Mucosa of descending colon (tissue), 3 donors: ENCODE measurements around the gene MT4. TPM values are rescaled to one million over a fixed set of nuclear protein-coding genes. Genes with fewer than 3 reads are reported as not detected.
A peak's percentile ranks its signal among the peaks of the same experiment; 100 is the strongest.

Source experiments
- ATAC-seq: fragments of 200-7000 bp; cut with Tn5 transposase; one replicate; pipeline ENCODE4 v1.9.1; 2020; ENCODE audit warnings: mild to moderate bottlenecking, moderate library complexity
- DNase-seq, 3 donors: peaks; one replicate each; pipeline ENCODE4 v3.0.0-alpha.2; 2020
- H3K36me3 ChIP-seq: fragments of 200-600 bp; one replicate; pipeline ENCODE4 v1.8.0; 2021; ENCODE audit warnings: low read depth, mild to moderate bottlenecking
- H3K4me1 ChIP-seq: fragments of 200-600 bp; one replicate; pipeline ENCODE4 v1.8.0; 2021; ENCODE audit warnings: low read depth, mild to moderate bottlenecking
- H3K4me3 ChIP-seq: fragments of 200-600 bp; one replicate; pipeline ENCODE4 v1.8.0; 2021; ENCODE audit warnings: mild to moderate bottlenecking
- H3K9me3 ChIP-seq: fragments of 200-600 bp; one replicate; pipeline ENCODE4 v1.8.0; 2021; ENCODE audit warnings: mild to moderate bottlenecking
- intact Hi-C, 2 donors: fragments of 100-400 bp; cut with DNase I in 1 of 2; cut with micrococcal nuclease in 1 of 2; formaldehyde crosslinking; loops; one replicate each; pipeline versions ENCODE4 v1.11.0 to v1.11.1; 2022; cut with DNase I, micrococcal nuclease
- total RNA-seq, 3 donors: library from RNA; stranded (reverse); fragmentation: NEBNext Ultra II Directional in 2 of 3; extraction: Animal tissue kit (Norgen Biotek cat#: 25700) in 2 of 3; gene quantifications; one replicate each; pipeline versions ENCODE4 v1.2.1 to v1.2.4, GENCODE V29; 2021 to 2023
- TF ChIP-seq, protein P1 (sequence below): fragments of 200-600 bp; IDR thresholded peaks from one replicate; pipeline ENCODE4 v1.8.0; 2022; ENCODE audit warnings: antibody characterized with exemption, mild to moderate bottlenecking
- donor health status: DM: no; HTN: no; CAD: no; lungs with moderate emphysema.
- donor health status: DM: no; HTN: no; CAD: no.
- donor health status: DM: no; HTN: yes; CAD: no.

The MT4 gene
- total RNA-seq, 3 donors from 2014 or later, result not detected

DNA sequence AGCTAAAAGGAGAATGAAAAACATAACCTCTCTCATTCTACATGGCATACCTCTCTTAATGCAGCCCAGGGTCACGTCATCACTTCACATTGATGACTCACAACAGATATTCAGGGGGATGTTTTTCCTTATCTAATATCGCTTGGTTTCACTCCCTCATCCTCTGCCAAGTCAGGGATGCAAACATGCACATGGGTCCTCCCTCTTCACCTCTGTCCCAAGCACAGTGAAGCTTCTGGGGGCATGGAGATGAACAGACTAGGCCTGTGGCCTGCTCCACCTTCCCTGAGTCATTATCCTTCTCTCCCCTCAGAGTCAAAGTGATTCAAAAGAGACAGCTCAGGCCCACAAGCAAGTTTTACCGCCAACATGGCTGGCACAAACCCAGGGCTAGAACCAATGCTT, 41.2 kb downstream of the MT4 start:
- H3K4me3 ChIP-seq, result no peak overlapping the region
- intact Hi-C loops, result loop anchor here in 1 of 2 donors (10.0 kb wide), 1 partner anchor 91 kb away; no protein-coding TSS in a partner anchor
- DNase-seq, result peak in 1 of 3 donors; percentile 43
- ATAC-seq, result no peak
- H3K4me1 ChIP-seq, result peaks cover 20% of the 10 kb centered on the region
- H3K9me3 ChIP-seq, result no peaks in the 10 kb centered on the region
- TF ChIP-seq, protein P1, sequence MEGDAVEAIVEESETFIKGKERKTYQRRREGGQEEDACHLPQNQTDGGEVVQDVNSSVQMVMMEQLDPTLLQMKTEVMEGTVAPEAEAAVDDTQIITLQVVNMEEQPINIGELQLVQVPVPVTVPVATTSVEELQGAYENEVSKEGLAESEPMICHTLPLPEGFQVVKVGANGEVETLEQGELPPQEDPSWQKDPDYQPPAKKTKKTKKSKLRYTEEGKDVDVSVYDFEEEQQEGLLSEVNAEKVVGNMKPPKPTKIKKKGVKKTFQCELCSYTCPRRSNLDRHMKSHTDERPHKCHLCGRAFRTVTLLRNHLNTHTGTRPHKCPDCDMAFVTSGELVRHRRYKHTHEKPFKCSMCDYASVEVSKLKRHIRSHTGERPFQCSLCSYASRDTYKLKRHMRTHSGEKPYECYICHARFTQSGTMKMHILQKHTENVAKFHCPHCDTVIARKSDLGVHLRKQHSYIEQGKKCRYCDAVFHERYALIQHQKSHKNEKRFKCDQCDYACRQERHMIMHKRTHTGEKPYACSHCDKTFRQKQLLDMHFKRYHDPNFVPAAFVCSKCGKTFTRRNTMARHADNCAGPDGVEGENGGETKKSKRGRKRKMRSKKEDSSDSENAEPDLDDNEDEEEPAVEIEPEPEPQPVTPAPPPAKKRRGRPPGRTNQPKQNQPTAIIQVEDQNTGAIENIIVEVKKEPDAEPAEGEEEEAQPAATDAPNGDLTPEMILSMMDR, result no peak
- H3K36me3 ChIP-seq, result no peaks in the 10 kb centered on the region

DNA sequence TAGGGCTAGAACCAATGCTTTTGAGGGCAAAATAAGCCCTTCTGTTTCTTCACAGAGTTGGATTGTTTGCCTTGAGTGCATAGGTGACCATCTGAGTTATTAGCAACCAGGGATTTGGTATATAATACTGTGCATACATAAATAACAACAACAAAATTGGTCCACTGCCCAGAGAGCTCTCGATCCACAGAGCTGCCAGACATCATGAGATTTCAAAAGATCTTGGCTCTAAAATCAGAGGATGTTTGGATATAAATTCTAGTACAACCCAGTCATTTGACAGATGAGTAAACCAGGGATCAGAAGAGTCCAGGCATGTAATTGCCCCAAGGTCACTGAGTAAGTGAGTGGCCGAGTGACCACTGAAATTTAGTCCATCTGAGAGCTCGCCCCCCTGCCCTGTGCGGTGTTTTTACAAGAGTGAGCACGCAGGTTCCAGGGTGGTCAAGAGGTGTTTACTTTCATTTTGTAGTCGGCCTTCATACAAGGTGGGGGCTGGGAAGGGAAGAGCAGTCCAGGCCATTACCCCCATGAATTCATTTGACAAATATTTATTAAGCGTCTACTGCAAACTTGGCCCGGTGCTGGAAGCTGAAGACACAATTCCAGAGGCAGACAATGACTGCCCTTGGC, 41.7 kb downstream of the MT4 start:
- Histone ChIP-seq H3K4me3 (no peak overlapping the region), H3K9me3 (no peaks in the 10 kb centered on the region), H3K4me1 (peaks cover 20% of the 10 kb centered on the region), H3K36me3 (no peaks in the 10 kb centered on the region)
- ATAC-seq (no peak), DNase-seq (peak in 1 of 3 donors; percentile 35)
- TF ChIP-seq, protein P1, result no peak
- intact Hi-C loops, result loop anchor here in 1 of 2 donors (10.0 kb wide), 1 partner anchor 92 kb away; no protein-coding TSS in a partner anchor

DNA sequence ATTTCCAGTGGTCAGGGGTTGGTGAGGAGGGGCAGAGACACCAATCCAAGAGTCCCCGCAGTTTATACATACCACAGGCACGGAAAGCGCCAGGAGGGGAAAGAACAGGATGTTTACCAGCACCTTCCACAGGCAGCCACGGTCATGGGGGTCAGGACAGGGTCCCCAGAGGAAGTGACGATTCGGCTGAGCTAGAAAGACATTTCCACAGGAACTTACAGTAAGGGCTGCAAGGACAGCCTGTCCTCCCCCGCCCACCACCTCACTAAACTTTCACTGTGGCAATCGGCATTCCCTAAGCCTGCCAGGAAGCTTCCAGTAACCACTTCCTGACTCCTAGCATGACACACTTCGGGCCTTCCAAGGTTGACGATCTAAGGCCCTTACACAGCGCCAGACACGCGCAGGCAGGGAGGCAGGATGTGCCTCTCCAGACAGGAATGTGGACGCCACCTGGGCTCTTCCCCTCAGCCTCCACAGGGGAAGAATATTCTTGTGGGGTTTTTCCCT, 42.3 kb downstream of the MT4 start:
- DNase-seq, result peak; percentile 52 to 79 (median 56)
- Histone ChIP-seq H3K36me3 (no peaks in the 10 kb centered on the region), H3K4me1 (peaks cover 20% of the 10 kb centered on the region), H3K4me3 (no peak overlapping the region), H3K9me3 (no peaks in the 10 kb centered on the region)
- TF ChIP-seq, protein P1, result no peak
- intact Hi-C loops, result loop anchor here in 1 of 2 donors (10.0 kb wide), 1 partner anchor 92 kb away; no protein-coding TSS in a partner anchor
- no peak for ATAC-seq

DNA sequence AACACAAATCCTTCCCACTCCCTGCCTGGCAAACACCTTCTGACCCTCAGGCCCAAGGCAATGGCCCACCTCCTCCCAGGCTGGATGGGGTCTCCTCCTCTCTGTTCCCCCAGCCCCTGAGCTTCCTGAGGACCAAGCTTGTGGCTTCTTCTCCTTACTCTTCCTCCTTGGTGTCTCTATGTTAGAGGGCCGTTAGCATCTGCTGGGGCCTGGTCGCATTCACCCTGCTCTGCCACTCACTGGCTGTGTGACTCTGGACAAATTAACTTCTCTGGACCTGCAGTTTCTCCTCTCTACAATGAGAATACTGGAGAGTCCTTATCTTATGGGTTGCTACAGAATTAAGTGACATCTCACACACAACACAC, 42.8 kb downstream of the MT4 start:
- peaks cover 20% of the 10 kb centered on the region for H3K4me1 ChIP-seq
- no peaks in the 10 kb centered on the region for H3K9me3 ChIP-seq
- intact Hi-C loops, result loop anchor here in 1 of 2 donors (10.0 kb wide), 1 partner anchor 93 kb away; no protein-coding TSS in a partner anchor
- no peak overlapping the region for H3K4me3 ChIP-seq
- DNase-seq, result no peak
- TF ChIP-seq, protein P1, result no peak
- no peak for ATAC-seq
- H3K36me3 ChIP-seq, result no peaks in the 10 kb centered on the region

DNA sequence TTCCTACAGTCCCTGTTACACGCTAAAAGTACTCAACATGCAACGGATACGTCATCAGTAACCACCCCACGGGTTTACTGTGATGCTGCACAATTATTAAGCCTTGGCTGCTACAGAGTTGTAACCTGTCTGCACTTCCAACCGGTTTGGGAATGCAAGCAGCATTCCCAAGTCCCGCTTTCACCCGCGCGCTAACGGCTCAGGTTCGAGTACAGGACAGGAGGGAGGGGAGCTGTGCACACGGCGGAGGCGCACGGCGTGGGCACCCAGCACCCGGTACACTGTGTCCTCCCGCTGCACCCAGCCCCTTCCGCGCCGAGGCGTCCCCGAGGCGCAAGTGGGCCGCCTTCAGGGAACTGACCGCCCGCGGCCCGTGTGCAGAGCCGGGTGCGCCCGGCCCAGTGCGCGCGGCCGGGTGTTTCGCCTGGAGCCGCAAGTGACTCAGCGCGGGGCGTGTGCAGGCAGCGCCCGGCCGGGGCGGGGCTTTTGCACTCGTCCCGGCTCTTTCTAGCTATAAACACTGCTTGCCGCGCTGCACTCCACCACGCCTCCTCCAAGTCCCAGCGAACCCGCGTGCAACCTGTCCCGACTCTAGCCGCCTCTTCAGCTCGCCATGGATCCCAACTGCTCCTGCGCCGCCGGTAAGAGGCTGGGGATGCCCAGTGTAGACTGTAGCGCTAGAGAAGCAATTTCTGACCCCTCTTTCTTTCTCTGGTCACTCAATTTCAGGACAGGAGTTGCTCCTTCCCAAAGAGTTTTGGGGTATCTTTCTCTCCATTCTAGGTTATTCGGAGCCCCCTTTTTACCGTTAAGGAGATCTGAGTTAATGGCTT, 43.4 kb downstream of the MT4 start, which contains the start of gene MT2A:
MT2A (plus strand) TSS at position 542 of the 833 bp plus-strand sequence; CDS start at position 614, 72 bp downstream.
- intact Hi-C loops, result loop anchor here in 1 of 2 donors (10.0 kb wide), 1 partner anchor 93 kb away; no protein-coding TSS in a partner anchor
- H3K4me3 ChIP-seq, result peak within 1 kb of the TSS; percentile 0
- H3K9me3 ChIP-seq, result no peaks in the 10 kb centered on the region
- DNase-seq, result peak; percentile 96 to 98 (median 97)
- TF ChIP-seq, protein P1, result no peak
- H3K4me1 ChIP-seq, result peaks cover 20% of the 10 kb centered on the region
- ATAC-seq, result peak; percentile 92
- H3K36me3 ChIP-seq, result no peaks in the 10 kb centered on the region
